Activated CD8-positive, alpha-beta T cell treated with anti-CD3 and anti-CD28 coated beads, Interleukin-2, amount 10 ng/mL, durations not matched to agents 7 days and 5 days (primary cell): ENCODE measurements around the gene GNB1. TPM values are rescaled to one million over a fixed set of nuclear protein-coding genes. Genes with fewer than 3 reads are reported as not detected.
"Not testable (repeated sequence)": the region's sequence is repeated elsewhere in the genome, so short reads cannot be mapped to it uniquely, and the experiment has no call there.

ENCODE experiments used
- ATAC-seq: fragments of 150-1000 bp; cut with Tn5 transposase; one replicate; pipeline ENCODE4 v1.10.0; 2021; ENCODE audit warnings: moderate library complexity
- CTCF ChIA-PET: fragments of 350-600 bp; sonication (Branson Sonifier 250); formaldehyde crosslinking; loops from one replicate; lab custom pipeline; 2021; ENCODE audit warnings: antibody characterized with exemption; lab: Charles Lee
- POLR2A ChIA-PET: fragments of 350-600 bp; sonication (Branson Sonifier 250); formaldehyde crosslinking; loops from one replicate; lab custom pipeline; 2021; ENCODE audit warnings: antibody characterized with exemption; lab: Charles Lee
- DNase-seq: peaks from one replicate; pipeline ENCODE4 v3.0.0-alpha.2; 2020
- H3K27ac Mint-ChIP-seq: one replicate; pipeline ENCODE4 v1.8.0; 2021; ENCODE audit warnings: mild to moderate bottlenecking, mixed read lengths
- H3K27me3 Mint-ChIP-seq: one replicate; pipeline ENCODE4 v1.8.0; 2021; ENCODE audit warnings: low read depth, mixed read lengths
- H3K36me3 Mint-ChIP-seq: one replicate; pipeline ENCODE4 v1.8.0; 2021; ENCODE audit warnings: low read depth, mixed read lengths
- H3K4me1 Mint-ChIP-seq: one replicate; pipeline ENCODE4 v1.8.0; 2021; ENCODE audit warnings: low read depth, mixed read lengths
- H3K4me3 Mint-ChIP-seq: one replicate; pipeline ENCODE4 v1.8.0; 2021; ENCODE audit warnings: mild to moderate bottlenecking, mixed read lengths
- H3K9me3 Mint-ChIP-seq: one replicate; pipeline ENCODE4 v1.8.0; 2022; ENCODE audit warnings: mixed read lengths; ENCODE audit not compliant: insufficient read depth
- total RNA-seq, 2 experiments: library from RNA; stranded (reverse); gene quantifications; one replicate each; pipeline ENCODE4 v1.2.3, GENCODE V29; 2021

Gene GNB1
- total RNA-seq, 2 experiments from 2014 or later: 398 TPM

GRCh38 chr1:1752190-1752589, 138.7 kb downstream of the GNB1 start:
- CTCF ChIA-PET: interaction anchor here (1.1 kb wide), 1 partner anchor 154 kb away, joined by 3 read pairs; no protein-coding TSS in a partner anchor

DNA sequence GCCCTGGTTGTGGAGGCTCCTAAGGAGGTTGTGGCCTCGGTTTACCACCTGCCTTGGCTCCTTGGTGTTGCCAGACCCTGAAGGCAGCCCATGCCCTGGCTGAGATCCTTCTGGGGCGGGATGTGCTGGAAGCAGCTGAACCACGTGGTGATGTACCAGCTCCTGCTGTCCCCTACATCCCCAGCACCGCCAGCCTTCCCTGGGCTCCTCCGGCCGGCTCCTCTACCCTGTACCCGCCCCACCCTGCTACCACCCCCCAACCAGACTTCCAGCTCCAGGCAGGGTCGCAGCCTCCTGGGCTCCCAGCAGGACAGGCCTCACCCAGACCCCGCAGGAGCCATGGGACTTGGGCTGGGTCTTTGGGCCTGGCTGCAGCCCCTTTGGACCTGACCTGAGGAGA, 140.9 kb downstream of the GNB1 start:
- DNase-seq, POLR2A ChIA-PET: not testable (repeated sequence)

More at GRCh38 chr1:1752190-1752589, 138.7 kb downstream of the GNB1 start:
- no peak overlapping the region for H3K27ac Mint-ChIP-seq
- POLR2A ChIA-PET: no interaction called here
- no peaks in the 10 kb centered on the region for H3K9me3 Mint-ChIP-seq
- no peak for DNase-seq
- H3K4me1 Mint-ChIP-seq: peaks cover 3% of the 10 kb centered on the region
- no peak overlapping the region for H3K4me3 Mint-ChIP-seq
- no peak for ATAC-seq
- H3K36me3 Mint-ChIP-seq: peaks cover 16% of the 10 kb centered on the region
- H3K27me3 Mint-ChIP-seq: no peaks in the 10 kb centered on the region

GRCh38 chr1:1748686-1749321, 142.1 kb downstream of the GNB1 start:
- no peaks in the 10 kb centered on the region for H3K27me3 Mint-ChIP-seq
- POLR2A ChIA-PET: no interaction called here
- H3K4me1 Mint-ChIP-seq: peaks cover 3% of the 10 kb centered on the region
- H3K36me3 Mint-ChIP-seq: peaks cover 4% of the 10 kb centered on the region
- CTCF ChIA-PET: interaction anchor here (0.8 kb wide), 1 partner anchor 157 kb away, joined by 3 read pairs; no protein-coding TSS in a partner anchor
- H3K4me3 Mint-ChIP-seq: no peak overlapping the region
- DNase-seq (no peak), ATAC-seq (no peak)
- H3K9me3 Mint-ChIP-seq: no peaks in the 10 kb centered on the region
- no peak overlapping the region for H3K27ac Mint-ChIP-seq

More for the DNA sequence above, 140.9 kb downstream of the GNB1 start:
- H3K4me3 Mint-ChIP-seq, H3K27ac Mint-ChIP-seq, ATAC-seq, H3K27me3 Mint-ChIP-seq, H3K9me3 Mint-ChIP-seq, CTCF ChIA-PET, H3K36me3 Mint-ChIP-seq, H3K4me1 Mint-ChIP-seq: not testable (repeated sequence)

DNA sequence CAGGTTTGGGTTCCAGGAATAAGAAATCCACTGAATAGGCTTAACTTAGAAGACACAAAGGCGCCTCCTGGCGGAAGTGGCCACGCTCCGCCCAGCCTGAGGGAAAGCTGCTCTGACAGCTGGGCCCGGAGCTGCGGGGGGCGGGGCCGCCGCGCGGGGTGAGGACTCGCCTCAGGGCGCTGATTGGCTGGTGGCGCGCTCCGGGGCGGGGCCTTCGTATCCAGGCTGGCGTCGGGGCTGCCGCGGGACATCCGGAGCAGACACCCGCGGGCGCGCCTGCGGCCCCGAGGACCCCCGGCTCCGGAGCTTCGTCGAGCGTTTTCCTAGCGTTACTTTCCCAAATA, 144.3 kb downstream of the GNB1 start:
- H3K36me3 Mint-ChIP-seq, H3K9me3 Mint-ChIP-seq, CTCF ChIA-PET, H3K4me1 Mint-ChIP-seq, H3K27me3 Mint-ChIP-seq, DNase-seq: not testable (repeated sequence)
- peak; percentile 82 for ATAC-seq
- Mint-ChIP-seq H3K4me3 (peak overlapping the region; percentile 69), H3K27ac (peak overlapping the region; percentile 86)
- POLR2A ChIA-PET: interaction anchor here (0.6 kb wide), 1 partner anchor 37 kb away, joined by 3 read pairs; no protein-coding TSS in a partner anchor

- DNase-seq: peak; percentile 91
- peak; percentile 82 for ATAC-seq
- H3K36me3 Mint-ChIP-seq, H3K4me1 Mint-ChIP-seq, H3K9me3 Mint-ChIP-seq, CTCF ChIA-PET, H3K27me3 Mint-ChIP-seq: not testable (repeated sequence)
- H3K27ac Mint-ChIP-seq: peak overlapping the region; percentile 86
- POLR2A ChIA-PET: interaction anchor here (0.6 kb wide), 1 partner anchor 38 kb away, joined by 3 read pairs; no protein-coding TSS in a partner anchor
- H3K4me3 Mint-ChIP-seq: peak overlapping the region; percentile 69
These were observed 145.0 kb downstream of the GNB1 start for GRCh38 chr1:1745651-1746565.

- DNase-seq, CTCF ChIA-PET, H3K9me3 Mint-ChIP-seq, H3K4me1 Mint-ChIP-seq, H3K27ac Mint-ChIP-seq, H3K4me3 Mint-ChIP-seq, ATAC-seq, H3K36me3 Mint-ChIP-seq, H3K27me3 Mint-ChIP-seq, POLR2A ChIA-PET: not testable (repeated sequence)
These were observed 148.4 kb downstream of the GNB1 start for GRCh38 chr1:1742529-1742928.

- H3K36me3 Mint-ChIP-seq, H3K27me3 Mint-ChIP-seq, H3K4me1 Mint-ChIP-seq, ATAC-seq, CTCF ChIA-PET, POLR2A ChIA-PET, H3K4me3 Mint-ChIP-seq, H3K27ac Mint-ChIP-seq, DNase-seq, H3K9me3 Mint-ChIP-seq: not testable (repeated sequence)
These were observed 149.9 kb downstream of the GNB1 start for GRCh38 chr1:1741013-1741412.

DNA sequence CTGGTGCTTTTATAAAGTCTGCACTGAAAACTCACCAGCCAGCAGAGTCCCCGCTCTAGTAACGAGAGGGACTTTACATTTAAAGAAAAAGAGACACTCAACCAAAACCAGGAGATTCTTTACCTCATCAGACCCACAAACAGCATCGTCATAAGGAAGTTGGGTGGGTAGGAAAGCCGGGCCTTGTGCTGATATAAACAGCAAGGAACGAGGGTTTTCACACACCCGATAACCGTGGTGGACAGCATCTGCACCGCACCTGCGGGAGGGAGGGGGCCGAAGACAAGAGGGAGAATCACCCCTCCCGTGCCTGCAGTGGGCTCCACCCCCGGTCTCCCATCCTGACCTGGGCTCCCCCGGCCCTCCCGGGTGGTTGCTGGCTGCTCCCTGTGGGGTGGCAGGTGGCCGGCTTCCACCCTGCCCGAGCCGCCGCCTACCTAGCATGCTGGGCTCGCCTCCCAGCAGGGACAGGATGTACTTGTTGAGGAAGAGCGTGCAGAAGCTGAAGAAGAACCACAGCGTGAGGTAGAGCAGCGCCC, 152.0 kb downstream of the GNB1 start:
- DNase-seq, H3K27ac Mint-ChIP-seq, H3K27me3 Mint-ChIP-seq, H3K9me3 Mint-ChIP-seq, H3K4me1 Mint-ChIP-seq, POLR2A ChIA-PET, CTCF ChIA-PET, H3K4me3 Mint-ChIP-seq: not testable (repeated sequence)
- peak; percentile 64 for ATAC-seq
- H3K36me3 Mint-ChIP-seq: peaks cover 14% of the 10 kb centered on the region

GRCh38 chr1:1737675-1738590, 153.0 kb downstream of the GNB1 start:
- CTCF ChIA-PET, H3K27ac Mint-ChIP-seq, POLR2A ChIA-PET: not testable (repeated sequence)

More at GRCh38 chr1:1737675-1738590, 153.0 kb downstream of the GNB1 start:
- H3K27me3 Mint-ChIP-seq, H3K9me3 Mint-ChIP-seq, H3K4me1 Mint-ChIP-seq, ATAC-seq, DNase-seq, H3K4me3 Mint-ChIP-seq: not testable (repeated sequence)
- H3K36me3 Mint-ChIP-seq: peaks cover 14% of the 10 kb centered on the region
